HEK293 (cell line): ENCODE measurements around the gene DNAJA1.
A peak's percentile ranks its signal among the peaks of the same experiment; 100 is the strongest.

Experiments
- CTCF ChIA-PET: fragments of 350-600 bp; formaldehyde crosslinking; extraction: SDS; loops from one replicate; lab custom pipeline; 2021; ENCODE audit warnings: antibody characterized with exemption; lab: Yijun Ruan, JAX
- POLR2A ChIA-PET: fragments of 300-600 bp; formaldehyde crosslinking; extraction: SDS; loops from one replicate; lab custom pipeline; 2020; ENCODE audit warnings: antibody characterized with exemption, inconsistent platforms; lab: Yijun Ruan, JAX
- H3K27ac ChIP-seq: fragments of 200-500 bp; sonication (Bioruptor generic); 2 replicates; pipeline ENCODE4 v1.5.1; 2014; ENCODE audit warnings: low read depth, low read length, control low read depth, inconsistent platforms; ENCODE audit errors: extremely low read depth
- H3K36me3 ChIP-seq, 2 experiments: fragments of 200-500 bp in 1 of 2; sonication (Bioruptor generic) in 1 of 2; 1 replicate in 1 of 2; 2 replicates in 1 of 2; pipeline ENCODE4 v1.5.1; 2014 to 2017; ENCODE audit warnings: inconsistent platforms in 2 of 2, low read length in 2 of 2; ENCODE audit not compliant: control insufficient read depth in 2 of 2, insufficient read depth in 1 of 2
- H3K4me1 ChIP-seq: fragments of 200-500 bp; sonication (Bioruptor generic); 2 replicates; pipeline ENCODE4 v1.5.1; 2014; ENCODE audit warnings: mild to moderate bottlenecking, low read length, inconsistent platforms; ENCODE audit not compliant: control insufficient read depth, insufficient read depth
- H3K4me3 ChIP-seq: 2 replicates; pipeline ENCODE4 v1.5.1; 2011; ENCODE audit warnings: low read depth, mild to moderate bottlenecking, control low read depth, low read length, moderate library complexity
- H3K9me3 ChIP-seq: fragments of 200-500 bp; sonication (Bioruptor generic); 2 replicates; pipeline ENCODE4 v1.5.1; 2014; ENCODE audit warnings: low read depth, low read length, inconsistent platforms; ENCODE audit not compliant: control insufficient read depth, insufficient read depth
- ATF2 ChIP-seq: fragments of 450-650 bp; formaldehyde crosslinking; IDR thresholded peaks from 2 replicates; pipeline ENCODE4 v1.5.1; 2016; ENCODE audit warnings: missing biosample characterization, missing genetic modification characterization, low read depth
- PRDM10 ChIP-seq: fragments of 450-650 bp; formaldehyde crosslinking; IDR thresholded peaks from 2 replicates; pipeline ENCODE4 v1.5.1; 2016; ENCODE audit warnings: missing biosample characterization, missing genetic modification characterization
- ZNF175 ChIP-seq: fragments of 450-650 bp; formaldehyde crosslinking; IDR thresholded peaks from 2 replicates; pipeline ENCODE4 v1.5.1; 2016; ENCODE audit warnings: missing biosample characterization, missing genetic modification characterization
- ZNF639 ChIP-seq: fragments of 450-650 bp; formaldehyde crosslinking; IDR thresholded peaks from 2 replicates; pipeline ENCODE4 v1.5.1; 2016; ENCODE audit warnings: missing biosample characterization, missing genetic modification characterization
- ZNF701 ChIP-seq: fragments of 450-650 bp; formaldehyde crosslinking; IDR thresholded peaks from 2 replicates; pipeline ENCODE4 v1.5.1; 2016; ENCODE audit warnings: missing biosample characterization, missing genetic modification characterization
- ZNF76 ChIP-seq: fragments of 450-650 bp; formaldehyde crosslinking; IDR thresholded peaks from 2 replicates; pipeline ENCODE4; 2016; ENCODE audit warnings: low read depth, missing biosample characterization, missing genetic modification characterization, borderline replicate concordance
- ZSCAN30 ChIP-seq: fragments of 450-650 bp; IDR thresholded peaks from 2 replicates; pipeline ENCODE4 v1.5.1; 2018; ENCODE audit warnings: missing biosample characterization, mild to moderate bottlenecking, missing genetic modification characterization, moderate library complexity
- TF ChIP-seq, protein P1 (sequence below): fragments of 450-650 bp; formaldehyde crosslinking; IDR thresholded peaks from 2 replicates; pipeline ENCODE4 v1.5.1; 2016; ENCODE audit warnings: missing biosample characterization, missing genetic modification characterization

Gene DNAJA1

DNA sequence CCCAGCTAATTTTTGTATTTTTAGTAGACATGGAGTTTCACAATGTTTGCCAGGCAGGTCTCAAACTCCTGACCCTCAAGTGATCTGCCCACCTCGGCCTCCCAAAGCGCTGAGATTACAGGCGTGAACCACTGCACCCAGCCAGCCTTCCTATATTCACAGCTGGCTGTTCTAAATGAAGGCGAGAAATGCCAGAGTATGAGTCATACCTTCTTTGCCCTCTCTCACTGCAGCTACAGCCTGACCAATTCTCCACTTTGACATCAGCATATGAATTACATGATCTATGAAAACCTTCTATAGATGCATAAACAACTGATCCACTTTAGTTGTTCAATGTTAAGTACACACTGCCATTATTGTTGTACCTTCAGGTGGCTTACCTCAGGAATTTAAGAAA, 38.1 kb upstream of the DNAJA1 start (continued):
- TF ChIP-seq ZSCAN30 (tag by site-specific recombination): no peak

GRCh38 chr9:32989660-32990059, 35.4 kb upstream of the DNAJA1 start:
- POLR2A ChIA-PET: interaction anchor here (1.0 kb wide), 1 partner anchor 11 kb away, joined by 3 read pairs; no protein-coding TSS in a partner anchor
- no peaks in the 10 kb centered on the region for H3K9me3 ChIP-seq
- peaks cover 22 to 56% of the 10 kb centered on the region in 2 experiments for H3K36me3 ChIP-seq
- H3K4me1 ChIP-seq: peaks cover 10% of the 10 kb centered on the region
- no peak overlapping the region for H3K27ac ChIP-seq
- no peak for TF ChIP-seq ZNF76 (tag by site-specific recombination)
- TF ChIP-seq ZNF639 (tag by site-specific recombination): no peak
- no peak for TF ChIP-seq ZNF701
- TF ChIP-seq, protein P1, sequence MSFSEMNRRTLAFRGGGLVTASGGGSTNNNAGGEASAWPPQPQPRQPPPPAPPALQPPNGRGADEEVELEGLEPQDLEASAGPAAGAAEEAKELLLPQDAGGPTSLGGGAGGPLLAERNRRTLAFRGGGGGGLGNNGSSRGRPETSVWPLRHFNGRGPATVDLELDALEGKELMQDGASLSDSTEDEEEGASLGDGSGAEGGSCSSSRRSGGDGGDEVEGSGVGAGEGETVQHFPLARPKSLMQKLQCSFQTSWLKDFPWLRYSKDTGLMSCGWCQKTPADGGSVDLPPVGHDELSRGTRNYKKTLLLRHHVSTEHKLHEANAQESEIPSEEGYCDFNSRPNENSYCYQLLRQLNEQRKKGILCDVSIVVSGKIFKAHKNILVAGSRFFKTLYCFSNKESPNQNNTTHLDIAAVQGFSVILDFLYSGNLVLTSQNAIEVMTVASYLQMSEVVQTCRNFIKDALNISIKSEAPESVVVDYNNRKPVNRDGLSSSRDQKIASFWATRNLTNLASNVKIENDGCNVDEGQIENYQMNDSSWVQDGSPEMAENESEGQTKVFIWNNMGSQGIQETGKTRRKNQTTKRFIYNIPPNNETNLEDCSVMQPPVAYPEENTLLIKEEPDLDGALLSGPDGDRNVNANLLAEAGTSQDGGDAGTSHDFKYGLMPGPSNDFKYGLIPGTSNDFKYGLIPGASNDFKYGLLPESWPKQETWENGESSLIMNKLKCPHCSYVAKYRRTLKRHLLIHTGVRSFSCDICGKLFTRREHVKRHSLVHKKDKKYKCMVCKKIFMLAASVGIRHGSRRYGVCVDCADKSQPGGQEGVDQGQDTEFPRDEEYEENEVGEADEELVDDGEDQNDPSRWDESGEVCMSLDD (tag by site-specific recombination): no peak
- TF ChIP-seq ZNF175: no peak
- CTCF ChIA-PET: interaction anchor here (0.8 kb wide), 1 partner anchor 22 kb away, joined by 3 read pairs; no protein-coding TSS in a partner anchor
- no peak overlapping the region for H3K4me3 ChIP-seq

GRCh38 chr9:32991897-32992594, 33.0 kb upstream of the DNAJA1 start:
- ChIA-PET CTCF (interaction anchor here (0.5 to 1.4 kb wide), 3 partner anchors 17 to 439 kb away, joined by 3 to 4 read pairs (median 3); no protein-coding TSS in a partner anchor), POLR2A (interaction anchor here (0.6 to 3.3 kb wide), 3 partner anchors 9 to 33 kb away, joined by 3 to 18 read pairs (median 3); partner anchors contain the start of gene DNAJA1)
- H3K9me3 ChIP-seq: no peaks in the 10 kb centered on the region
- no peak overlapping the region for H3K27ac ChIP-seq
- TF ChIP-seq ATF2 (tag by site-specific recombination): no peak
- TF ChIP-seq PRDM10 (tag by site-specific recombination): 0 out of 2 replicates have a peak, but pooled peaks have one; percentile 43
- H3K4me3 ChIP-seq: no peak overlapping the region
- H3K36me3 ChIP-seq: peaks cover 12 to 54% of the 10 kb centered on the region in 2 experiments
- H3K4me1 ChIP-seq: peaks cover 10% of the 10 kb centered on the region
